Neuronal stem cell (in vitro differentiated cells): ENCODE data around the gene RGS14.

Experiments used
- DNase-seq: peaks from one replicate; pipeline ENCODE4 v3.0.0-alpha.2; 2013; ENCODE audit warnings: low spot score
- H2AFZ ChIP-seq: one replicate; pipeline ENCODE4 v1.6.1; 2013; ENCODE audit warnings: mild to moderate bottlenecking, low read length, inconsistent platforms
- H2AK5ac ChIP-seq: 2 replicates; pipeline ENCODE4 v1.6.1; 2013; ENCODE audit warnings: low read depth, mild to moderate bottlenecking, inconsistent platforms, low read length, moderate library complexity, mixed read lengths
- H2BK120ac ChIP-seq: 2 replicates; pipeline ENCODE4 v1.6.1; 2013; ENCODE audit warnings: low read depth, mild to moderate bottlenecking, inconsistent platforms, low read length, moderate library complexity, mixed read lengths
- H2BK12ac ChIP-seq: one replicate; pipeline ENCODE4 v1.6.1; 2013; ENCODE audit warnings: low read length, inconsistent platforms
- H2BK15ac ChIP-seq: 2 replicates; pipeline ENCODE4 v1.6.1; 2013; ENCODE audit warnings: mild to moderate bottlenecking, low read length, inconsistent platforms, mixed read lengths
- H2BK5ac ChIP-seq: one replicate; pipeline ENCODE4 v1.6.1; 2013; ENCODE audit warnings: inconsistent platforms, mild to moderate bottlenecking, low read length, moderate library complexity
- H3K14ac ChIP-seq: one replicate; pipeline ENCODE4 v1.6.1; 2013; ENCODE audit warnings: low read length, inconsistent platforms
- H3K18ac ChIP-seq: 2 replicates; pipeline ENCODE4 v1.6.1; 2013; ENCODE audit warnings: low read length, inconsistent platforms
- H3K23ac ChIP-seq: 2 replicates; pipeline ENCODE4 v1.6.1; 2013; ENCODE audit warnings: low read depth, mild to moderate bottlenecking, mixed read lengths, low read length, inconsistent platforms; ENCODE audit not compliant: poor library complexity
- H3K27ac ChIP-seq: replicated peaks from 3 replicates; pipeline ENCODE4 v1.5.1; 2013; ENCODE audit warnings: low read length, inconsistent platforms
- H3K27me3 ChIP-seq, 3 experiments: 2 replicates each; pipeline ENCODE4 v1.6.1; 2013; ENCODE audit warnings: low read length in 3 of 3, mild to moderate bottlenecking in 2 of 3, inconsistent platforms in 1 of 3, low read depth in 1 of 3, mixed read lengths in 1 of 3, moderate library complexity in 1 of 3; ENCODE audit not compliant: control insufficient read depth in 3 of 3, insufficient read depth in 3 of 3
- H3K36me3 ChIP-seq, 2 donors: replicated peaks in 1 of 2; 2 replicates each; pipeline ENCODE4 v1.6.1; 2013; ENCODE audit warnings: low read length in 2 of 2; ENCODE audit not compliant: control insufficient read depth in 2 of 2, insufficient read depth in 2 of 2
- H3K4ac ChIP-seq: 2 replicates; pipeline ENCODE4 v1.6.1; 2013; ENCODE audit warnings: inconsistent platforms, mild to moderate bottlenecking, low read length, moderate library complexity
- H3K4me1 ChIP-seq, 2 donors: 1 replicate in 1 of 2; 2 replicates in 1 of 2; pipeline ENCODE4 v1.6.1; 2013; ENCODE audit warnings: low read length in 2 of 2, low read depth in 1 of 2; ENCODE audit not compliant: control insufficient read depth in 2 of 2, insufficient read depth in 1 of 2
- H3K4me2 ChIP-seq: one replicate; pipeline ENCODE4 v1.6.1; 2013; ENCODE audit warnings: mild to moderate bottlenecking, low read length, inconsistent platforms; ENCODE audit not compliant: insufficient read depth, poor library complexity, severe bottlenecking
- H3K4me3 ChIP-seq, 2 donors: 2 replicates each; pipeline ENCODE4 v1.5.1; 2013; ENCODE audit warnings: low read length in 2 of 2, mild to moderate bottlenecking in 2 of 2, inconsistent platforms in 1 of 2, moderate library complexity in 1 of 2
- H3K79me1 ChIP-seq: one replicate; pipeline ENCODE4 v1.6.1; 2013; ENCODE audit warnings: low read depth, mild to moderate bottlenecking, inconsistent platforms, low read length, moderate library complexity
- H3K9ac ChIP-seq: one replicate; pipeline ENCODE4 v1.6.1; 2013; ENCODE audit warnings: mild to moderate bottlenecking, low read depth, low read length, inconsistent platforms; ENCODE audit not compliant: poor library complexity
- H3K9me3 ChIP-seq, 2 donors: replicated peaks in 1 of 2; 2 replicates each; pipeline versions ENCODE3 to v1.6.1; 2013; ENCODE audit warnings: low read length in 2 of 2, mild to moderate bottlenecking in 2 of 2, inconsistent platforms in 1 of 2, low read depth in 1 of 2, mixed read lengths in 1 of 2, moderate library complexity in 1 of 2; ENCODE audit not compliant: control insufficient read depth in 2 of 2, insufficient read depth in 1 of 2
- H4K8ac ChIP-seq: one replicate; pipeline ENCODE4 v1.6.1; 2013; ENCODE audit warnings: low read depth, mild to moderate bottlenecking, inconsistent platforms, low read length, moderate library complexity
- H4K91ac ChIP-seq: one replicate; pipeline ENCODE4 v1.6.1; 2013; ENCODE audit warnings: low read length, low read depth, mild to moderate bottlenecking, inconsistent platforms; ENCODE audit not compliant: poor library complexity
- WGBS, 2 donors: extraction: QIAGEN DNeasy Blood & Tissue Kit; methylation state at CpG; one replicate each; pipeline ENCODE4 v1.1.7; 2013; ENCODE audit warnings: missing lambda C conversion rate in 2 of 2, mixed read lengths in 1 of 2; ENCODE audit not compliant: insufficient read length in 2 of 2, insufficient replicate concordance in 1 of 2; ENCODE audit errors: extremely low coverage in 2 of 2; 5-methylcytosine and 5-hydroxymethylcytosine counted together

The RGS14 gene

GRCh38 chr5:177312649-177313181, 45.0 kb upstream of the RGS14 start:
- Histone ChIP-seq H3K18ac (peak overlapping the region; percentile 39), H4K8ac (no peak overlapping the region), H3K23ac (peak overlapping the region; percentile 92), H2BK120ac (no peak overlapping the region), H3K14ac (no peak overlapping the region), H2BK5ac (no peak overlapping the region), H3K79me1 (peaks cover 4% of the 10 kb centered on the region), H3K4me3 (peak overlapping the region; percentile 66 to 74), H2AK5ac (no peak overlapping the region), H2BK15ac (peak overlapping the region; percentile 59), H3K9ac (peak overlapping the region; percentile 60), H3K27me3 (peaks cover 0 to 1% (median 0%) of the 10 kb centered on the region in 3 experiments), H3K27ac (peak overlapping the region; percentile 29), H3K4me2 (peak overlapping the region; percentile 89), H3K9me3 (no peaks in the 10 kb centered on the region), H2AFZ (peak overlapping the region; percentile 91), H4K91ac (no peak overlapping the region), H3K4me1 (peaks cover 12 to 16% of the 10 kb centered on the region in 2 donors), H3K4ac (no peak overlapping the region), H3K36me3 (peaks cover 0 to 25% of the 10 kb centered on the region in 2 donors), H2BK12ac (no peak overlapping the region)
- WGBS, 2 donors: no CpG with 5 or more reads among the region's 19 CpGs
- DNase-seq: no peak

- Histone ChIP-seq H3K4ac (no peak overlapping the region), H3K9ac (peak overlapping the region; percentile 24), H3K23ac (no peak overlapping the region), H3K14ac (no peak overlapping the region), H3K18ac (no peak overlapping the region), H3K4me1 (peaks cover 12 to 16% of the 10 kb centered on the region in 2 donors), H2AK5ac (no peak overlapping the region), H2AFZ (no peak overlapping the region), H4K91ac (no peak overlapping the region), H3K27ac (no peak overlapping the region), H4K8ac (no peak overlapping the region), H3K9me3 (no peaks in the 10 kb centered on the region), H3K4me3 (peak overlapping the region in 1 of 2 donors; percentile 32), H3K36me3 (peaks cover 0 to 16% of the 10 kb centered on the region in 2 donors), H2BK15ac (no peak overlapping the region), H3K4me2 (no peak overlapping the region), H2BK12ac (no peak overlapping the region), H2BK120ac (no peak overlapping the region), H3K27me3 (peaks cover 0 to 1% (median 0%) of the 10 kb centered on the region in 3 experiments), H2BK5ac (no peak overlapping the region), H3K79me1 (peaks cover 4% of the 10 kb centered on the region)
- no CpG with 5 or more reads among the region's 15 CpGs for WGBS, 2 donors
- DNase-seq: no peak
These were observed 44.0 kb upstream of the RGS14 start for GRCh38 chr5:177313561-177314259.

GRCh38 chr5:177314376-177315342, 43.1 kb upstream of the RGS14 start:
- DNase-seq: no peak
- WGBS, 2 donors: no CpG with 5 or more reads among the region's 18 CpGs

More at GRCh38 chr5:177314376-177315342, 43.1 kb upstream of the RGS14 start:
- Histone ChIP-seq H2AK5ac (peak overlapping the region; percentile 87), H4K8ac (no peak overlapping the region), H3K9ac (peak overlapping the region; percentile 9), H3K27ac (no peak overlapping the region), H2BK120ac (no peak overlapping the region), H3K14ac (no peak overlapping the region), H3K27me3 (peaks cover 0 to 1% (median 0%) of the 10 kb centered on the region in 3 experiments), H3K18ac (peak overlapping the region; percentile 19), H3K23ac (peak overlapping the region; percentile 35), H3K4me3 (no peak overlapping the region), H2AFZ (no peak overlapping the region), H4K91ac (no peak overlapping the region), H3K4me1 (peaks cover 12 to 16% of the 10 kb centered on the region in 2 donors), H3K9me3 (peaks cover 0 to 3% of the 10 kb centered on the region in 2 donors), H2BK12ac (no peak overlapping the region), H3K36me3 (peaks cover 0 to 7% of the 10 kb centered on the region in 2 donors), H2BK15ac (peak overlapping the region; percentile 20), H3K4ac (no peak overlapping the region), H3K79me1 (peaks cover 4% of the 10 kb centered on the region), H2BK5ac (peak overlapping the region; percentile 71), H3K4me2 (no peak overlapping the region)
